ENCODE data around the gene CCNK.

The CCNK gene

DNA sequence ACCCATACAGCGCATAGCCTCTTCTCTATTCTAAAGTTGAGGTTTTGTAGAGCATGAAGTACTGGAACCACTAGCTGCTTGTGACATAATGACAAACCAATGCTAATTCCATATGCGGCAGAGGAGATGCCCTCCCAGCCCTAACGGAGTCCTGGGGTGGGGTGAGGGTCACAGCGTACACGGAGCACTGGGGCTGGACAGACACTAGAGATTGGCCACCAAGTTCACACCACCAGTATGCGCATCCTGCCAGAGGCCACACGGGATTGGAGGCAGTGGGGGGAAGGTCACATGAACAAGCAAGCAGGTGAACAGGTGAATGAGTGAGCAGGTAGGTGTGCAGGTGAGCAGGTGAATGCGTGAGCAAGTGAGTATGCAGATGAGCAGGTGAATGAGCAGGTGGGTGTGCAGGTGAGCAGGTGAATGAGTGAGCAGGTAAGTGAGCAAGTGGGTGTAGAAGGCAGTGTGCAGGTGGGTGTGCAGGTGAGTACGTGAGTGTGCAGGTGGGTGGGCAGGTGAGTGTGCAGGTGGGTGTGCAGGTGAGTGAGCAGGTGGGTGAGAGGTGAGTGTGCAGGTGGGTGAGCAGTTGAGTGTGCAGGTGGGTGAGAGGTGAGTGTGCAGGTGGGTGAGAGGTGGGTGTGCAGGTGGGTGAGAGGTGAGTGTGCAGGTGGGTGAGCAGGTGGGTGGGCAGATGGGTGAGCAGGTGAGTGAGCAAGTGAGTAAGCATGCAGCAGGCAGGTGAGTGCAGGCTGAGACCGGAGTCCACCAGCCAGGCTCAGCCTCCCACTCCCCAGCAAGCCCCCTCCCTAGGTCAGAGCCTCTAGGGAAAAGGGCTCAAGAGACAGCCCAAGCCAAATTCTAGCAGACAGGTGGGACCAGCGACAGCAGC lies 70.1 kb downstream of the CCNK start:
- Mint-ChIP-seq H3K4me3 (no peak overlapping the region), H3K4me1 (peaks cover 61% of the 10 kb centered on the region), H3K27ac (peak overlapping the region; percentile 27), H3K36me3 (ENCODE audit: low read depth) (no peaks in the 10 kb centered on the region), H3K9me3 (no peaks in the 10 kb centered on the region), H3K27me3 (ENCODE audit: low read depth, poor library complexity) (peaks cover 3% of the 10 kb centered on the region)
- no peak for TF ChIP-seq CTCF (IDR thresholded peaks at IDR 0.05)
- no peak for DNase-seq

GRCh38 chr14:99552021-99552553 lies 70.9 kb downstream of the CCNK start:
- H3K27ac Mint-ChIP-seq = no peak overlapping the region
- TF ChIP-seq CTCF (IDR thresholded peaks at IDR 0.05) = no peak

GRCh38 chr14:99552572-99553216 lies 71.5 kb downstream of the CCNK start:
- Mint-ChIP-seq H3K4me1 (peaks cover 56% of the 10 kb centered on the region), H3K4me3 (no peak overlapping the region), H3K27ac (no peak overlapping the region), H3K27me3 (ENCODE audit: low read depth, poor library complexity) (peaks cover 3% of the 10 kb centered on the region), H3K36me3 (ENCODE audit: low read depth) (peaks cover 1% of the 10 kb centered on the region), H3K9me3 (no peaks in the 10 kb centered on the region)
- TF ChIP-seq CTCF (IDR thresholded peaks at IDR 0.05) = no peak
- no peak for DNase-seq

More at GRCh38 chr14:99552021-99552553, 70.9 kb downstream of the CCNK start:
- Mint-ChIP-seq H3K27me3 (ENCODE audit: low read depth, poor library complexity) (peaks cover 3% of the 10 kb centered on the region), H3K9me3 (no peaks in the 10 kb centered on the region), H3K36me3 (ENCODE audit: low read depth) (no peaks in the 10 kb centered on the region), H3K4me1 (peaks cover 59% of the 10 kb centered on the region), H3K4me3 (no peak overlapping the region)
- DNase-seq = no peak

- DNase-seq = no peak
- Mint-ChIP-seq H3K36me3 (ENCODE audit: low read depth) (peaks cover 16% of the 10 kb centered on the region), H3K9me3 (peaks cover 7% of the 10 kb centered on the region), H3K27me3 (ENCODE audit: low read depth, poor library complexity) (peaks cover 3% of the 10 kb centered on the region), H3K4me1 (peaks cover 42% of the 10 kb centered on the region), H3K27ac (peak overlapping the region; percentile 78), H3K4me3 (no peak overlapping the region)
- TF ChIP-seq CTCF (IDR thresholded peaks at IDR 0.05) = no peak
Measured at GRCh38 chr14:99554184-99554583, 73.0 kb downstream of the CCNK start.

GRCh38 chr14:99554757-99555531 lies 73.7 kb downstream of the CCNK start:
- DNase-seq = no peak
- peaks cover 21% of the 10 kb centered on the region for H3K36me3 Mint-ChIP-seq (ENCODE audit: low read depth)
- H3K27me3 Mint-ChIP-seq (ENCODE audit: low read depth, poor library complexity) = peaks cover 3% of the 10 kb centered on the region
- TF ChIP-seq CTCF (IDR thresholded peaks at IDR 0.05) = no peak
- peaks cover 40% of the 10 kb centered on the region for H3K4me1 Mint-ChIP-seq
- H3K4me3 Mint-ChIP-seq = no peak overlapping the region
- peaks cover 11% of the 10 kb centered on the region for H3K9me3 Mint-ChIP-seq
- H3K27ac Mint-ChIP-seq = no peak overlapping the region
